Fibroblast of lung (primary cell): ENCODE measurements around the gene PPP2R2D.

ENCODE experiments used
- EZH2 ChIP-seq: IDR thresholded peaks from 2 replicates; pipeline ENCODE4 v1.5.1; 2012; ENCODE audit warnings: low read length, control low read depth, mild to moderate bottlenecking; ENCODE audit errors: missing control alignments
- TF ChIP-seq, protein P1 (sequence below), 2 donors: IDR thresholded peaks in 1 of 2; conservative IDR thresholded peaks in 1 of 2; 1 replicate in 1 of 2; 2 replicates in 1 of 2; pipeline ENCODE4 v1.5.1; 2011 to 2012; ENCODE audit warnings: low read length in 2 of 2, control low read depth in 1 of 2, inconsistent platforms in 1 of 2, low read depth in 1 of 2, mild to moderate bottlenecking in 1 of 2

DNA sequence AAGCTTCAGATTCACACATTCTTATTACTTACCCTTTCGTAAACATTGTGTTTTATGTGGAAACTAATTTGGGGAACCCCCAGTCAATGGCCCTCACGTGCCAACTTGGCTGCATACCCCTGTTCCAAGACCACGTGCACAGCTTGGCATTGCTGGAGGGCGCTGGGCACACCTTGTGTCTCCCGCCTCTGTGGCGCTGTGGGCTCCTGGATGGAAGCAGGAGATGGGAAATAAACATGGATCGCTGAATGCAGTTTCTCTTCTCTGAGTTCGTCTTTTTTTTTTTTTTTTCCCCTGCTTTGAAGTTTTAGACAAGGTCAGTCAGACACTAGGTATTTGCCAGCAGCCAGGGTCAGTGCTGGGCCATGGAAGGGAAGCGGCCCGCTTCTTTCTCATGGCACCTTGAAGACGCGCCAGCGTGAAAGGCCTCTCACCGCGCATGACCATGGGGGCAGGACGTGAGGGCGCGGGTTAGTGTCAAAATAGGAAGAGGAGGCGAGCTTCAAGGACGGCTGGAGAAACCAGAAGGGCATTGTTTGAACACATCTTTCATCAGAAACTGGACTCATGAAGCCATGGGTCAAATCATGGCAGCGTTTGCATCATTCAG, 53.7 kb downstream of the PPP2R2D start:
- no peak for TF ChIP-seq EZH2
- TF ChIP-seq, protein P1, sequence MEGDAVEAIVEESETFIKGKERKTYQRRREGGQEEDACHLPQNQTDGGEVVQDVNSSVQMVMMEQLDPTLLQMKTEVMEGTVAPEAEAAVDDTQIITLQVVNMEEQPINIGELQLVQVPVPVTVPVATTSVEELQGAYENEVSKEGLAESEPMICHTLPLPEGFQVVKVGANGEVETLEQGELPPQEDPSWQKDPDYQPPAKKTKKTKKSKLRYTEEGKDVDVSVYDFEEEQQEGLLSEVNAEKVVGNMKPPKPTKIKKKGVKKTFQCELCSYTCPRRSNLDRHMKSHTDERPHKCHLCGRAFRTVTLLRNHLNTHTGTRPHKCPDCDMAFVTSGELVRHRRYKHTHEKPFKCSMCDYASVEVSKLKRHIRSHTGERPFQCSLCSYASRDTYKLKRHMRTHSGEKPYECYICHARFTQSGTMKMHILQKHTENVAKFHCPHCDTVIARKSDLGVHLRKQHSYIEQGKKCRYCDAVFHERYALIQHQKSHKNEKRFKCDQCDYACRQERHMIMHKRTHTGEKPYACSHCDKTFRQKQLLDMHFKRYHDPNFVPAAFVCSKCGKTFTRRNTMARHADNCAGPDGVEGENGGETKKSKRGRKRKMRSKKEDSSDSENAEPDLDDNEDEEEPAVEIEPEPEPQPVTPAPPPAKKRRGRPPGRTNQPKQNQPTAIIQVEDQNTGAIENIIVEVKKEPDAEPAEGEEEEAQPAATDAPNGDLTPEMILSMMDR (conservative IDR thresholded peaks at IDR 0.05 in 1 of 2, IDR thresholded peaks at IDR 0.05 in 1 of 2; ENCODE audit: low read depth in 1 of 2, low read length in 2 of 2) = no peak
